GM18858 (cell line): Measurements from ENCODE around the gene SCAF4.
"Not testable (repeated sequence)": the region's sequence is repeated elsewhere in the genome, so short reads cannot be mapped to it uniquely, and the experiment has no call there.

ENCODE experiments used
- ATAC-seq: cut with Tn5 transposase; IDR thresholded peaks from one replicate; pipeline ENCODE4 v1.9.1; 2021; ENCODE audit not compliant: unreplicated experiment

SCAF4 gene

GRCh38 chr21:31651491-31651890, 80.4 kb downstream of the SCAF4 start:
- ATAC-seq: not testable (repeated sequence)

- ATAC-seq: no peak
These were observed 81.0 kb downstream of the SCAF4 start for GRCh38 chr21:31650930-31651329.

GRCh38 chr21:31647650-31648049, 84.3 kb downstream of the SCAF4 start:
- peak; percentile 68 for ATAC-seq

GRCh38 chr21:31644643-31645042, 87.3 kb downstream of the SCAF4 start:
- ATAC-seq: no peak

- no peak for ATAC-seq
These were observed 90.4 kb downstream of the SCAF4 start for GRCh38 chr21:31641416-31641922.

GRCh38 chr21:31636874-31637273, 95.0 kb downstream of the SCAF4 start:
- no peak for ATAC-seq

GRCh38 chr21:31634993-31635392, 96.9 kb downstream of the SCAF4 start:
- no peak for ATAC-seq

GRCh38 chr21:31631881-31632280, 100.0 kb downstream of the SCAF4 start:
- not testable (repeated sequence) for ATAC-seq

- no peak for ATAC-seq
These were observed 101.8 kb downstream of the SCAF4 start for GRCh38 chr21:31629972-31630711.

GRCh38 chr21:31624961-31625491, 106.9 kb downstream of the SCAF4 start:
- no peak for ATAC-seq

- ATAC-seq: no peak
These were observed 107.7 kb downstream of the SCAF4 start for GRCh38 chr21:31624181-31624580.

GRCh38 chr21:31623664-31624063, 108.3 kb downstream of the SCAF4 start:
- ATAC-seq: no peak

GRCh38 chr21:31622397-31622796, 109.5 kb downstream of the SCAF4 start:
- no peak for ATAC-seq
